ENCODE measurements around the gene RAB7A. TPM values are rescaled to one million over a fixed set of nuclear protein-coding genes. Genes with fewer than 3 reads are reported as not detected.

The RAB7A gene
- total RNA-seq, 1 experiment from 2014 or later = 233 TPM

DNA sequence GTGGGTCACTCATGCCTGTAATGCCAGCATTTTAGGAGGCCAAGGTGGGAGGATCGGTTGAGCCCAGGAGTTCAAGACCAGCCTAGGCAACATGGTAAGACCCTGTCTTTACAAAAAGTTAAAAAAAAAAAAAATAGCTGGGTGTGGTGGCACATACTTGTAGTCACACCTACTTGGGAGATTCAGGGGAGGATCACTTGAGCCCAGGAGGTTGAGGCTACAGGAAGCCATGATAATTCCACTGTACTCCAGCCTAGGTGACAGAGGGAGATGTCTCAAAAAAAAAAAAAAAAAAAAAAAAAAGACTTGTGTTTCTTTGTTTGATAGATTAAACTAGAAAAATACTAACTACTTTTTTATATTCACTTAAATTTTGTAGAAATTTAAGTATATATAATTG lies 14.6 kb downstream of the RAB7A start:
- no peak for DNase-seq (ENCODE audit: low read depth, low spot score)
- BruUV-seq (replicated peaks) = no TSS peak
- TF ChIP-seq POLR2AphosphoS5 (IDR thresholded peaks at IDR 0.05; ENCODE audit: low read depth, low read length) (no peak), EZH2phosphoT487 (IDR thresholded peaks at IDR 0.05; ENCODE audit: borderline replicate concordance) (no peak), ZFX (IDR thresholded peaks at IDR 0.05) (no peak), SP1 (IDR thresholded peaks at IDR 0.05; ENCODE audit: low read depth) (no peak), ZNF274 (IDR thresholded peaks at IDR 0.05; ENCODE audit: low read depth, low read length) (no peak), POLR2A (IDR thresholded peaks at IDR 0.05; ENCODE audit: borderline replicate concordance, extremely low read depth, insufficient read depth, insufficient read length) (no peak), SIN3A (IDR thresholded peaks at IDR 0.05; ENCODE audit: low read depth) (no peak), JUND (IDR thresholded peaks at IDR 0.05) (no peak), ELF1 (IDR thresholded peaks at IDR 0.05; ENCODE audit: borderline replicate concordance, low read depth) (no peak), FOSL1 (IDR thresholded peaks at IDR 0.05; ENCODE audit: low read depth) (no peak), TCF7L2 (IDR thresholded peaks at IDR 0.05; ENCODE audit: borderline replicate concordance, extremely low read depth, insufficient read depth, insufficient read length) (no peak), EGR1 (IDR thresholded peaks at IDR 0.05; ENCODE audit: low read depth) (no peak), SRF (IDR thresholded peaks at IDR 0.05; ENCODE audit: low read depth) (no peak), YY1 (IDR thresholded peaks at IDR 0.05; ENCODE audit: extremely low read depth, insufficient replicate concordance, low read depth, low read length) (no peak), RAD21 (IDR thresholded peaks at IDR 0.05; ENCODE audit: low read depth) (no peak), EZH2 (IDR thresholded peaks at IDR 0.05) (no peak)
- TF ChIP-seq, protein P1, sequence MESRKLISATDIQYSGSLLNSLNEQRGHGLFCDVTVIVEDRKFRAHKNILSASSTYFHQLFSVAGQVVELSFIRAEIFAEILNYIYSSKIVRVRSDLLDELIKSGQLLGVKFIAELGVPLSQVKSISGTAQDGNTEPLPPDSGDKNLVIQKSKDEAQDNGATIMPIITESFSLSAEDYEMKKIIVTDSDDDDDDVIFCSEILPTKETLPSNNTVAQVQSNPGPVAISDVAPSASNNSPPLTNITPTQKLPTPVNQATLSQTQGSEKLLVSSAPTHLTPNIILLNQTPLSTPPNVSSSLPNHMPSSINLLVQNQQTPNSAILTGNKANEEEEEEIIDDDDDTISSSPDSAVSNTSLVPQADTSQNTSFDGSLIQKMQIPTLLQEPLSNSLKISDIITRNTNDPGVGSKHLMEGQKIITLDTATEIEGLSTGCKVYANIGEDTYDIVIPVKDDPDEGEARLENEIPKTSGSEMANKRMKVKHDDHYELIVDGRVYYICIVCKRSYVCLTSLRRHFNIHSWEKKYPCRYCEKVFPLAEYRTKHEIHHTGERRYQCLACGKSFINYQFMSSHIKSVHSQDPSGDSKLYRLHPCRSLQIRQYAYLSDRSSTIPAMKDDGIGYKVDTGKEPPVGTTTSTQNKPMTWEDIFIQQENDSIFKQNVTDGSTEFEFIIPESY (IDR thresholded peaks at IDR 0.05; ENCODE audit: extremely low read depth, insufficient replicate concordance, low read length) = no peak
- TF ChIP-seq, protein P2, sequence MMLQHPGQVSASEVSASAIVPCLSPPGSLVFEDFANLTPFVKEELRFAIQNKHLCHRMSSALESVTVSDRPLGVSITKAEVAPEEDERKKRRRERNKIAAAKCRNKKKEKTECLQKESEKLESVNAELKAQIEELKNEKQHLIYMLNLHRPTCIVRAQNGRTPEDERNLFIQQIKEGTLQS (IDR thresholded peaks at IDR 0.05) = no peak
- TF ChIP-seq, protein P3, sequence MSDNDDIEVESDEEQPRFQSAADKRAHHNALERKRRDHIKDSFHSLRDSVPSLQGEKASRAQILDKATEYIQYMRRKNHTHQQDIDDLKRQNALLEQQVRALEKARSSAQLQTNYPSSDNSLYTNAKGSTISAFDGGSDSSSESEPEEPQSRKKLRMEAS (IDR thresholded peaks at IDR 0.05) = no peak
- TF ChIP-seq, protein P4, sequence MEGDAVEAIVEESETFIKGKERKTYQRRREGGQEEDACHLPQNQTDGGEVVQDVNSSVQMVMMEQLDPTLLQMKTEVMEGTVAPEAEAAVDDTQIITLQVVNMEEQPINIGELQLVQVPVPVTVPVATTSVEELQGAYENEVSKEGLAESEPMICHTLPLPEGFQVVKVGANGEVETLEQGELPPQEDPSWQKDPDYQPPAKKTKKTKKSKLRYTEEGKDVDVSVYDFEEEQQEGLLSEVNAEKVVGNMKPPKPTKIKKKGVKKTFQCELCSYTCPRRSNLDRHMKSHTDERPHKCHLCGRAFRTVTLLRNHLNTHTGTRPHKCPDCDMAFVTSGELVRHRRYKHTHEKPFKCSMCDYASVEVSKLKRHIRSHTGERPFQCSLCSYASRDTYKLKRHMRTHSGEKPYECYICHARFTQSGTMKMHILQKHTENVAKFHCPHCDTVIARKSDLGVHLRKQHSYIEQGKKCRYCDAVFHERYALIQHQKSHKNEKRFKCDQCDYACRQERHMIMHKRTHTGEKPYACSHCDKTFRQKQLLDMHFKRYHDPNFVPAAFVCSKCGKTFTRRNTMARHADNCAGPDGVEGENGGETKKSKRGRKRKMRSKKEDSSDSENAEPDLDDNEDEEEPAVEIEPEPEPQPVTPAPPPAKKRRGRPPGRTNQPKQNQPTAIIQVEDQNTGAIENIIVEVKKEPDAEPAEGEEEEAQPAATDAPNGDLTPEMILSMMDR (IDR thresholded peaks at IDR 0.05 in 2 of 3, conservative IDR thresholded peaks at IDR 0.05 in 1 of 3; ENCODE audit: borderline replicate concordance in 1 of 3, insufficient read depth in 1 of 3, low read depth in 2 of 3, low read length in 2 of 3) = no peak

More for the DNA sequence above, 14.6 kb downstream of the RAB7A start:
- Histone ChIP-seq H2AFZ (ENCODE audit: low read depth, low read length, poor library complexity, severe bottlenecking) (no peak overlapping the region), H3K4me1 (ENCODE audit: control insufficient read depth in 1 of 2, insufficient read depth in 2 of 2, low read length in 2 of 2) (peaks cover 0 to 3% of the 10 kb centered on the region in 2 experiments; a peak in 1 of 4 replicates), H3K79me2 (ENCODE audit: insufficient read depth, low read length) (peaks cover 100% of the 10 kb centered on the region), H3K9me2 (ENCODE audit: insufficient read depth) (no peaks in the 10 kb centered on the region), H3K36me3 (ENCODE audit: control insufficient read depth in 1 of 2, insufficient read depth in 2 of 2, low read length in 2 of 2) (peaks cover 2 to 16% of the 10 kb centered on the region in 2 experiments; a peak in 2 of 4 replicates), H4K20me1 (ENCODE audit: insufficient read depth) (peaks cover 20% of the 10 kb centered on the region; the same call in 1 of the 2 replicates), H3K9ac (ENCODE audit: low read length) (no peak overlapping the region), H3K27ac (ENCODE audit: low read depth, low read length) (no peak overlapping the region), H3K4me2 (ENCODE audit: low read length) (no peak overlapping the region), H3K9me3 (ENCODE audit: control insufficient read depth in 1 of 2, insufficient read depth in 1 of 2, low read depth in 1 of 2, low read length in 2 of 2) (no peaks in the 10 kb centered on the region), H3K4me3 (replicated peaks in 1 of 2; ENCODE audit: low read depth in 1 of 2, low read length in 2 of 2) (no peak overlapping the region), H3K27me3 (ENCODE audit: insufficient read depth, low read length) (no peaks in the 10 kb centered on the region)
- no peak for ATAC-seq
- CTCF ChIA-PET = no interaction called here
- RAD21 ChIA-PET (ENCODE audit: low non-redundant PET in 1 of 2, low total read pairs in 2 of 2, uncharacterized antibody in 2 of 2, unreplicated experiment in 2 of 2) = no interaction called here
- POLR2A ChIA-PET = no interaction called here
- intact Hi-C loops (cut with micrococcal nuclease) = no loop called here

Measured in HCT116 (cell line).